Astrocyte (in vitro differentiated cells and primary cell): ENCODE data around the gene AIMP2. TPM values are rescaled to one million over a fixed set of nuclear protein-coding genes. Genes with fewer than 3 reads are reported as not detected.
"Not testable (repeated sequence)": the region's sequence is repeated elsewhere in the genome, so short reads cannot be mapped to it uniquely, and the experiment has no call there.

Experiments
- DNase-seq: peaks from one replicate; pipeline ENCODE4 v3.0.0-alpha.2; 2010; ENCODE audit warnings: low read depth
- FAIRE-seq: peaks from 2 replicates; lab custom pipeline; 2011; peaks lifted over from hg19 to GRCh38; lab: Jason Lieb, UNC
- H2AFZ ChIP-seq: 2 replicates; pipeline ENCODE4 v1.6.0; 2012; ENCODE audit warnings: low read depth, low read length, inconsistent platforms
- H3K27ac ChIP-seq: 2 replicates; pipeline ENCODE4 v1.5.1; 2011; ENCODE audit warnings: low read depth, low read length, inconsistent platforms
- H3K27me3 ChIP-seq: 2 replicates; pipeline ENCODE4 v1.6.0; 2011; ENCODE audit warnings: low read length, inconsistent platforms; ENCODE audit not compliant: insufficient read depth
- H3K36me3 ChIP-seq: 2 replicates; pipeline ENCODE4 v1.5.1; 2011; ENCODE audit warnings: low read length, inconsistent platforms; ENCODE audit not compliant: insufficient read depth
- H3K4me1 ChIP-seq: 2 replicates; pipeline ENCODE4 v1.5.1; 2011; ENCODE audit warnings: low read length, inconsistent platforms; ENCODE audit not compliant: insufficient read depth
- H3K4me2 ChIP-seq: 2 replicates; pipeline ENCODE4 v1.6.0; 2012; ENCODE audit warnings: low read length, inconsistent platforms
- H3K4me3 ChIP-seq: 2 replicates; pipeline ENCODE4 v1.5.1; 2011; ENCODE audit warnings: low read depth, mild to moderate bottlenecking, low read length, inconsistent platforms; ENCODE audit not compliant: insufficient read depth
- H3K79me2 ChIP-seq: 2 replicates; pipeline ENCODE4 v1.6.0; 2012; ENCODE audit warnings: mild to moderate bottlenecking, low read length, inconsistent platforms; ENCODE audit not compliant: insufficient read depth
- H3K9ac ChIP-seq: 2 replicates; pipeline ENCODE4 v1.6.0; 2012; ENCODE audit warnings: mild to moderate bottlenecking, low read length, inconsistent platforms
- H3K9me3 ChIP-seq: 2 replicates; pipeline ENCODE4 v1.5.1; 2012; ENCODE audit warnings: low read depth, mild to moderate bottlenecking, low read length, inconsistent platforms; ENCODE audit not compliant: insufficient read depth
- H4K20me1 ChIP-seq: 2 replicates; pipeline ENCODE4 v1.6.0; 2012; ENCODE audit warnings: low read length, inconsistent platforms; ENCODE audit not compliant: insufficient read depth
- H3K27ac Mint-ChIP-seq: one replicate; pipeline ENCODE4 v1.8.0; 2021; ENCODE audit warnings: mild to moderate bottlenecking, mixed read lengths; ENCODE audit not compliant: unreplicated experiment
- H3K27me3 Mint-ChIP-seq: one replicate; pipeline ENCODE4 v1.8.0; 2021; ENCODE audit warnings: low read depth, mixed read lengths; ENCODE audit not compliant: unreplicated experiment
- H3K36me3 Mint-ChIP-seq: one replicate; pipeline ENCODE4 v1.8.0; 2021; ENCODE audit warnings: low read depth, mixed read lengths; ENCODE audit not compliant: unreplicated experiment
- H3K4me1 Mint-ChIP-seq: one replicate; pipeline ENCODE4 v1.8.0; 2021; ENCODE audit warnings: low read depth, mixed read lengths; ENCODE audit not compliant: unreplicated experiment
- H3K4me3 Mint-ChIP-seq: one replicate; pipeline ENCODE4 v1.8.0; 2021; ENCODE audit warnings: mild to moderate bottlenecking, moderate library complexity, mixed read lengths; ENCODE audit not compliant: unreplicated experiment
- H3K9me3 Mint-ChIP-seq: one replicate; pipeline ENCODE4 v1.8.0; 2021; ENCODE audit warnings: mild to moderate bottlenecking, mixed read lengths; ENCODE audit not compliant: unreplicated experiment
- EZH2 ChIP-seq: IDR thresholded peaks from 2 replicates; pipeline ENCODE4 v1.6.1; 2012; ENCODE audit warnings: mild to moderate bottlenecking, low read length, inconsistent platforms; ENCODE audit not compliant: insufficient read depth
- total RNA-seq: library from RNA; stranded (reverse); gene quantifications from 2 replicates; pipeline ENCODE4 v1.2.1, GENCODE V29; 2021
- TF ChIP-seq, protein P1 (sequence below): IDR thresholded peaks from 2 replicates; pipeline ENCODE4 v1.5.1; 2011; ENCODE audit warnings: low read depth, mild to moderate bottlenecking, inconsistent platforms, low read length, moderate library complexity; ENCODE audit not compliant: insufficient read depth

AIMP2 gene
- total RNA-seq, 1 donor from 2014 or later = 46.9 TPM

DNA sequence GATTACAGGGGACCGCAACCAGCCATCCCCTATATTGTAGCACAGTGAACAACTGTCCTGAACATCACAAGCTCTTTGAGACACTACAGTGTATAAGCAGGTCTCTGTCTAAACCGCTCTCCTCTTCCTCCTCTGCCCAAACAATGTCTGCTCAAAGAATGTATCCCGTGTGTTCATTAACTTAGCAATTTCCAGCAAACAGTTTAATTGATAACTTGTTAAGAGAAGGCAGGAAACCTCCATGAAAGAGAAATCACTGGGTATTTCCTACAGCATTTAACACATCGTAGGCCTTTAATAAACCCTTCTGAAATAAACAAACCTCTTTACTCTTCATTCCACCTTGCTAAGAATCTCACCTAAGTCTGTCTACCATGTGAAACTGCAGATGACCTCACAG is 1.7 kb upstream of the AIMP2 start:
- no peak for DNase-seq
- no peak overlapping the region for H3K9ac ChIP-seq
- peaks cover 47% of the 10 kb centered on the region for H3K79me2 ChIP-seq
- H3K4me2 ChIP-seq = no peak overlapping the region
- Mint-ChIP-seq H3K4me1 (peaks cover 21% of the 10 kb centered on the region), H3K36me3 (peaks cover 2% of the 10 kb centered on the region), H3K9me3 (no peaks in the 10 kb centered on the region), H3K27ac (no peak overlapping the region), H3K27me3 (no peaks in the 10 kb centered on the region), H3K4me3 (peak overlapping the region; percentile 89)
- H3K4me1 ChIP-seq = peaks cover 3% of the 10 kb centered on the region
- H3K27ac ChIP-seq = no peak overlapping the region
- H4K20me1 ChIP-seq = no peaks in the 10 kb centered on the region
- no peaks in the 10 kb centered on the region for H3K27me3 ChIP-seq
- TF ChIP-seq, protein P1, sequence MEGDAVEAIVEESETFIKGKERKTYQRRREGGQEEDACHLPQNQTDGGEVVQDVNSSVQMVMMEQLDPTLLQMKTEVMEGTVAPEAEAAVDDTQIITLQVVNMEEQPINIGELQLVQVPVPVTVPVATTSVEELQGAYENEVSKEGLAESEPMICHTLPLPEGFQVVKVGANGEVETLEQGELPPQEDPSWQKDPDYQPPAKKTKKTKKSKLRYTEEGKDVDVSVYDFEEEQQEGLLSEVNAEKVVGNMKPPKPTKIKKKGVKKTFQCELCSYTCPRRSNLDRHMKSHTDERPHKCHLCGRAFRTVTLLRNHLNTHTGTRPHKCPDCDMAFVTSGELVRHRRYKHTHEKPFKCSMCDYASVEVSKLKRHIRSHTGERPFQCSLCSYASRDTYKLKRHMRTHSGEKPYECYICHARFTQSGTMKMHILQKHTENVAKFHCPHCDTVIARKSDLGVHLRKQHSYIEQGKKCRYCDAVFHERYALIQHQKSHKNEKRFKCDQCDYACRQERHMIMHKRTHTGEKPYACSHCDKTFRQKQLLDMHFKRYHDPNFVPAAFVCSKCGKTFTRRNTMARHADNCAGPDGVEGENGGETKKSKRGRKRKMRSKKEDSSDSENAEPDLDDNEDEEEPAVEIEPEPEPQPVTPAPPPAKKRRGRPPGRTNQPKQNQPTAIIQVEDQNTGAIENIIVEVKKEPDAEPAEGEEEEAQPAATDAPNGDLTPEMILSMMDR = no peak
- TF ChIP-seq EZH2 = no peak
- H3K36me3 ChIP-seq = no peaks in the 10 kb centered on the region
- no peak for FAIRE-seq
- H2AFZ ChIP-seq = no peak overlapping the region
- no peaks in the 10 kb centered on the region for H3K9me3 ChIP-seq
- no peak overlapping the region for H3K4me3 ChIP-seq

DNA sequence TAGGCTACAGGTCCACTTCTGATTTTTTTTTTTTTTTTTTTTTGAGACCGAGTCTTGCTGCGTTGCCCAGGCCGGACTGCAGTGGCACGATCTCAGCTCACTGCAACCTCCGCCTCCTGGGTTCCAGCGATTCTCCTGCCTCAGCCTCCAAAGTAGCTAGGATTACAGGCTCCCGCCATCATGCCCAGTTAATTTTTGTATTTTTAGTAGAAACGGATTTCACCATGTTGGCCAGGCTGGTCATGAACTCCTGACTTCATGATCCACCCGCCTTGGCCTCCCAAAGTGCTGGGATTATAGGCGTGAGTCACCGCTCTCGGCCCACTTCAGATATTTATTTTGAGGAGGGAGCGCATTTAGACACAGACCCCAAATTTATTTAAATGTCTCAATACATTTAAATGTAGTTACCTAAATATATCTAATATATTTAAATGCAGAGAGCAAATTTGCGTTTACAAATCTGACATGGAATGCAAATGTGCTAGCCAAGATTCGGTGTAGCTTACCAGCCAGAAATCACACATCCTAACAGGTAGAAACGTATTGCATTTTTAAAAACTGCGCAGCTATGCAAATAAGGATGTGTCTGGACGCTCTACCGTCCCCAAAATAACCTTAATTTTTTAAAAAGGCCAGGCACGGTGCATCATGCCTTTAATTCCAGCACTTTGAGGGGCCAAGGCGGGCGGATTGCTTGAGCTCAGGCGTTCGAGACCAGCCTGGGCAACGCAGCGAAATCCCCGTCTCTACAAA is 1.1 kb upstream of the AIMP2 start:
- peak overlapping the region; percentile 97 for H2AFZ ChIP-seq
- not testable (repeated sequence) for H3K36me3 ChIP-seq, H3K4me1 ChIP-seq, H3K27me3 ChIP-seq, H3K27me3 Mint-ChIP-seq, DNase-seq, H3K9me3 Mint-ChIP-seq, FAIRE-seq, H4K20me1 ChIP-seq, H3K27ac Mint-ChIP-seq, H3K36me3 Mint-ChIP-seq, H3K9me3 ChIP-seq
- H3K4me1 Mint-ChIP-seq = peaks cover 24% of the 10 kb centered on the region
- peak overlapping the region; percentile 89 for H3K4me3 Mint-ChIP-seq
- peak overlapping the region; percentile 89 for H3K27ac ChIP-seq
- H3K79me2 ChIP-seq = peaks cover 54% of the 10 kb centered on the region
- peak overlapping the region; percentile 96 for H3K4me2 ChIP-seq
- peak overlapping the region; percentile 95 for H3K9ac ChIP-seq
- H3K4me3 ChIP-seq = peak overlapping the region; percentile 85

DNA sequence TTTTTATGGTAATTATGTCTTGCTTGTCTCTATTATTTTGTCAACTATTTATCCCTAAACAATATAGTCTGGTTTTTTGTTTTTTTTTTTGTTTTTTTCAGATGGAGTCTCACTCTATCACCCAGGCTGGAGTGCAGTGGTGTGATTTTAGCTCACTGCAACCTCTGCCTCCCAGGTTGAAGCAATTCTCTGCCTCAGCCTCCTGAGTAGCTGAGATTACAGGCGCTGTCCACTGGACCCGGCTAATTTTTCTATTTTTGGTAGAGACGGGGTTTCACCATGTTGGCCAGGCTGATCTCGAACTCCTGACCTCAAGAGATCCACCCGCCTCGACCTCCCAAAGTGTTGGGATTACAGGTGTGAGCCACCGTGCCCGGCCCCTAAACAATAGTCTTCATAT is 1.3 kb downstream of the AIMP2 start:
- H3K9ac ChIP-seq, DNase-seq, H4K20me1 ChIP-seq, H3K27me3 Mint-ChIP-seq, H3K27me3 ChIP-seq, H2AFZ ChIP-seq, H3K4me1 ChIP-seq, H3K27ac ChIP-seq, H3K9me3 Mint-ChIP-seq, H3K36me3 ChIP-seq, FAIRE-seq, H3K36me3 Mint-ChIP-seq, H3K9me3 ChIP-seq: not testable (repeated sequence)
- Histone ChIP-seq H3K4me2 (peak overlapping the region; percentile 96), H3K79me2 (peaks cover 65% of the 10 kb centered on the region), H3K4me3 (peak overlapping the region; percentile 85)
- H3K4me3 Mint-ChIP-seq = peak overlapping the region; percentile 89
- H3K27ac Mint-ChIP-seq = peak overlapping the region; percentile 89
- peaks cover 24% of the 10 kb centered on the region for H3K4me1 Mint-ChIP-seq
